ENCODE results near the gene CLEC2A. TPM values are rescaled to one million over a fixed set of nuclear protein-coding genes. Genes with fewer than 3 reads are reported as not detected.

CLEC2A gene
- total RNA-seq, 1 donor from 2014 or later, result not detected

Other genes starting within 250 kb of the CLEC2A start
- not detected for gene CLECL1, start 199.3 kb downstream of the CLEC2A start, total RNA-seq
- 0.40 TPM for gene CD69, start 171.5 kb downstream of the CLEC2A start, total RNA-seq
- gene KLRF1, start 104.9 kb downstream of the CLEC2A start, total RNA-seq, result 0.30 TPM
- 3.7 TPM for gene CLEC2B, start 63.0 kb downstream of the CLEC2A start, total RNA-seq
- gene KLRF2, start 50.9 kb downstream of the CLEC2A start, total RNA-seq, result not detected
- 7.8 TPM for gene CLEC12A, start 39.0 kb upstream of the CLEC2A start, total RNA-seq
- gene CLEC1B, start 66.8 kb upstream of the CLEC2A start, total RNA-seq, result not detected
- gene CLEC12B, start 78.3 kb upstream of the CLEC2A start, total RNA-seq, result 0.11 TPM
- not detected for gene CLEC9A, start 98.3 kb upstream of the CLEC2A start, total RNA-seq
- gene CLEC1A, start 166.6 kb upstream of the CLEC2A start, total RNA-seq, result 2.5 TPM
- gene CLEC7A, start 197.8 kb upstream of the CLEC2A start, total RNA-seq, result 2.3 TPM
- gene OLR1, start 239.8 kb upstream of the CLEC2A start, total RNA-seq, result 0.35 TPM
- not detected for gene TMEM52B, start 246.7 kb upstream of the CLEC2A start, total RNA-seq